BE2C (cell line): ENCODE data around the gene CCDC136.
A peak's percentile ranks its signal among the peaks of the same experiment; 100 is the strongest.

ENCODE experiments used
- DNase-seq: peaks from one replicate; pipeline ENCODE4 v3.0.0-alpha.2; 2020
- H3K27me3 ChIP-seq: fragments of 250-450 bp; sonication (Bioruptor Pico); 2 replicates; pipeline ENCODE4 v1.5.1; 2020; ENCODE audit warnings: mild to moderate bottlenecking
- H3K36me3 ChIP-seq: fragments of 250-450 bp; sonication (Bioruptor Pico); 2 replicates; pipeline ENCODE4 v1.5.1; 2020; ENCODE audit warnings: mild to moderate bottlenecking
- H3K4me1 ChIP-seq: fragments of 250-450 bp; sonication (Bioruptor Pico); 2 replicates; pipeline ENCODE4 v1.5.1; 2020
- H3K4me3 ChIP-seq: 2 replicates; pipeline ENCODE4 v1.5.1; 2011; ENCODE audit warnings: low read depth, low read length
- H3K9me3 ChIP-seq: fragments of 250-450 bp; sonication (Bioruptor Pico); 2 replicates; pipeline ENCODE4 v1.5.1; 2020
- TF ChIP-seq, protein P1 (sequence below): IDR thresholded peaks from 2 replicates; pipeline ENCODE4 v1.5.1; 2012; ENCODE audit warnings: mild to moderate bottlenecking, low read depth, low read length

Gene CCDC136

DNA sequence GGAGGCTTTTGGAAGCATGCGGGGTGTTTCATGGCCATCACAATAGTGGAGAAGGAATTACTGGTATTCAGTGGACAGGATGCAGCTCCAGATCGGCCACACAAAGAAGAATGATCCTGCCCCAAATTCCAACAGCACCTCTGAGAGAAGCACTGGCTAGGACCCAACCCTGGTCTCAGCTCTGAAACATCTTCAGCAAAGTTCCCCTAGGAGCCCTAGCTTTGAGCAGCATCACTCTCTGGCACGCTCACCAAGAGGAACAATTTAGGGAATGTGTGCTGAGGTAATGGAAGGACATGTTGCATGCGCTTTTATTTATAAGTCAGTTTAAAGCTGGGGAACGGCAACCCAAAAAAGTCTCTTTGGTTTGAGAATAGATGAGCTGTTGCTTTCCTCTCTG, 10.6 kb upstream of the CCDC136 start:
- Histone ChIP-seq H3K4me3 (no peak overlapping the region), H3K4me1 (peaks cover 5% of the 10 kb centered on the region; the same call in 1 of the 2 replicates), H3K9me3 (0 out of 2 replicates have a peak, but pooled peaks cover 2% of the 10 kb centered on the region), H3K27me3 (no peaks in the 10 kb centered on the region), H3K36me3 (no peaks in the 10 kb centered on the region)
- DNase-seq, result no peak
- TF ChIP-seq, protein P1, sequence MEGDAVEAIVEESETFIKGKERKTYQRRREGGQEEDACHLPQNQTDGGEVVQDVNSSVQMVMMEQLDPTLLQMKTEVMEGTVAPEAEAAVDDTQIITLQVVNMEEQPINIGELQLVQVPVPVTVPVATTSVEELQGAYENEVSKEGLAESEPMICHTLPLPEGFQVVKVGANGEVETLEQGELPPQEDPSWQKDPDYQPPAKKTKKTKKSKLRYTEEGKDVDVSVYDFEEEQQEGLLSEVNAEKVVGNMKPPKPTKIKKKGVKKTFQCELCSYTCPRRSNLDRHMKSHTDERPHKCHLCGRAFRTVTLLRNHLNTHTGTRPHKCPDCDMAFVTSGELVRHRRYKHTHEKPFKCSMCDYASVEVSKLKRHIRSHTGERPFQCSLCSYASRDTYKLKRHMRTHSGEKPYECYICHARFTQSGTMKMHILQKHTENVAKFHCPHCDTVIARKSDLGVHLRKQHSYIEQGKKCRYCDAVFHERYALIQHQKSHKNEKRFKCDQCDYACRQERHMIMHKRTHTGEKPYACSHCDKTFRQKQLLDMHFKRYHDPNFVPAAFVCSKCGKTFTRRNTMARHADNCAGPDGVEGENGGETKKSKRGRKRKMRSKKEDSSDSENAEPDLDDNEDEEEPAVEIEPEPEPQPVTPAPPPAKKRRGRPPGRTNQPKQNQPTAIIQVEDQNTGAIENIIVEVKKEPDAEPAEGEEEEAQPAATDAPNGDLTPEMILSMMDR, result no peak

DNA sequence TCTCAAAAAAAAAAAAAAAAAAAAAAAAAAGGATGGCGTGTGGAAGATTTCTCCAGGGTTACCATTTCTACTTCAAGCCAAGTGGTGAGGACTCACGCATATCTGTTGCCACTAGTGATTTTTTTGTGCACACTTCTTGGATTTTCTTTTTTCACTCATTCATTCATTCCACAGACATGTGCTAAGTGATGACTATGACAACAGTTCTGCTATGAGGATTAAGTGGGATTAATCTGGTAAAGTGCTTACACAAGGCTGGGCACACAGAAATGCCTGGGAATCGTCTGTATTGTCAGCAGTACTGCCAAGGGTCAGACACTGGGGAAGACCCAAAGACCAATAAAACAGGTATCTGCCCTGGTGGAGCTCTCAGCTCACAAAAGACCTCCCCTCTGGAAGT, 9.9 kb upstream of the CCDC136 start:
- Histone ChIP-seq H3K27me3 (no peaks in the 10 kb centered on the region), H3K9me3 (0 out of 2 replicates have a peak, but pooled peaks cover under 1% of the 10 kb centered on the region), H3K4me1 (peaks cover 5% of the 10 kb centered on the region; the same call in 1 of the 2 replicates), H3K36me3 (no peaks in the 10 kb centered on the region), H3K4me3 (no peak overlapping the region)
- TF ChIP-seq, protein P1, result no peak
- no peak for DNase-seq

DNA sequence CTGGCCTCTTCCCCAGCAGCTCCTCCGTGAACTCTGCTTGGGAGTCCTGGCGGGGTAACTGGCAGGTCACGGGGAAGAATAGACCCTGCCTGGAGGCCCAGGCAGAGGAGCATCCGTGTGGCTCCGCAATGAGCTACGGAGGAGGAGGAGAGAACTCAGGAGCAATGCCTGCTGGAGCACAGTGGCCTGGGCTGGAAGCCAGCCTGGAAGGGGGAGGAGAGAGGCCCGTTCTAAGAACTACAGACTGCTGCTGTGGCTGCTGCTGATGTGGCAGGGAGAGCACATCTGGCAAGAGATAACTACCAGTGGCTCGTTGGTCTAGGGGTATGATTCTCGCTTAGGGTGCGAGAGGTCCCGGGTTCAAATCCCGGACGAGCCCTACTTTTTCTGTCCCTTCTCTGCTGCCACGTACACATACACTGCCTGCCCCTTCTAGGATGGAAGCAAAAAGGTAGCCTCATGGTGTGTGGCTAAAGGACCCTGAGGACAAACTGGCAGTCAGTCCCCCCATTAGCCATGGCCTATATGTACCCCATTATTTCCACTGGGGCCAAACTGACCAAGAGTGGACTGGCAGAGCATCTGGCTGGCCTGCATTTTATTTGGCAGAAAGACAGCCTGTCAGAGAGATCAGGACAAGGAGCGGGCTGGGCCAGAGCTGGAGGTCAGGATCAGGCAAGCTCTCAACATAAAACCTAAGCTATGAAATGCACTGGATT, 8.5 kb upstream of the CCDC136 start:
- Histone ChIP-seq H3K4me3 (peak overlapping the region; percentile 60), H3K9me3 (no peaks in the 10 kb centered on the region), H3K27me3 (no peaks in the 10 kb centered on the region), H3K4me1 (peaks cover 5% of the 10 kb centered on the region; the same call in 1 of the 2 replicates), H3K36me3 (no peaks in the 10 kb centered on the region)
- DNase-seq, result peak; percentile 91
- TF ChIP-seq, protein P1, result no peak

DNA sequence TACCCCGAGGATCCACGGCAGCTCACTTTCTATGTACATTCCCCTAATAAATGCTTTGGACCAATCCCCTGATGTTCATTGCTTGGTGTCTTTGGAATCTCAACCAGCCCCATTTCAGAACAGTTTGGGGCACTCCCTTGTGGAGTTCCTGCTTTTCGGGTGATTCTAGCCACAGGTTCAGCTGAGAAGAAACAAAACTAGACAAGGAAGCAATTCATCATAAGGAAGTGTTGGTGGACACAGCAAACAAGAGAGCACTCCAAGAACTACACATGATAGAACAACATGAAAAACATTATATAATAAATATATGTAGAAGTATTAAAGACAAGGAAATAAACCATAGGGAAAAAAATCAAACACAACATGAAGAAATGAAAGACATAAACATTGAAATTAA, 6.0 kb upstream of the CCDC136 start:
- H3K4me1 ChIP-seq, result peaks cover 5% of the 10 kb centered on the region; the same call in 1 of the 2 replicates
- H3K9me3 ChIP-seq, result no peaks in the 10 kb centered on the region
- H3K36me3 ChIP-seq, result no peaks in the 10 kb centered on the region
- H3K27me3 ChIP-seq, result no peaks in the 10 kb centered on the region
- TF ChIP-seq, protein P1, result no peak
- no peak overlapping the region for H3K4me3 ChIP-seq
- DNase-seq, result no peak

DNA sequence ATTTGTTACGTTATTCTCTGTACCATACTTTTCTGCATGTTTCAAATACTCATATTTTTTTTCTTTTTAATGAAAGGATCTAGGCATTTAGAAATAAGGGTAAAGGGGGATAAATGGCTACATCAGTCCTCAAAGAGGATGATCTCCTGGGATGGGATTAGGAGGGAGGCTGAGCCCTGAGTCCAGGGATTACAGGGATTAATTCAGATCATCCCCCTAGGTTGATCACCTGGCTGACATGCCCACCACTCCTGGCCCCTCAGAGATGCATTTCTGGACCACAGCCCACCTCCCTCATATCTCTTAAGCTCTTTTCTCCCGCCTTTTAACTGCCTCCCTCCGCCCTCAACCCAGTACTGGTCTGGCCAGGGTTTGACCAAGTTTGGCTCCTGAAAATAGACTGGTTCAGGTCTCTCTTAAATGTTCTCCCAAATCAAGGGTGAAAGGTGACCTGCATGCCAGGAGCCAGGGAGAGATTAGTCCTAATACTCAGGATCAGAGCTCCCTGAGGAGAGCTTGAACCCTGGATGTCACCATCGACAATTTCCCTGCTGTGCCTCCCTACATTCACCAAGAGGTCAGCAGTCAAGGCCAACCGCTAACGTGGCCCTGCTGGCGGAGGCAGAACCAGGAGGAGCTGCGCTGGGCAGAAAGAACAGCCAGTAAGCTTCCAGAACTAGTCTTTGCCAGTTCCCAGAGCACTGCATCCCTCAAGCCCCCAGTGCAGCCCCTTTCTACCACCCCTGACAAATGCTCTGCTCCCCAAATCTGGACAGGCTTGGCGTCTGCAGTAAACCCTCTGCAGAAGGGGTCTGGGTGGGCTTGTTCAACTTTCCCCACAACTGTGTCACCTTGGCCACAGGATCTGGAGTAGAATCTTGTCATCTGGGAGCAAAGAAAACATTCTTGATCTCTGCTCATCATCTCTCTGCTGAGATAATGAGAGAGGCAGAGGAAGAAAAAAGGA, 3.0 kb upstream of the CCDC136 start:
- TF ChIP-seq, protein P1, result no peak
- no peak for DNase-seq
- no peak overlapping the region for H3K4me3 ChIP-seq
- peaks cover under 1% of the 10 kb centered on the region; the same call in 1 of the 2 replicates for H3K4me1 ChIP-seq
- H3K27me3 ChIP-seq, result no peaks in the 10 kb centered on the region
- H3K9me3 ChIP-seq, result no peaks in the 10 kb centered on the region
- H3K36me3 ChIP-seq, result no peaks in the 10 kb centered on the region; the same call in 1 of the 2 replicates
